ENCODE data around the gene MKNK2.

DNA sequence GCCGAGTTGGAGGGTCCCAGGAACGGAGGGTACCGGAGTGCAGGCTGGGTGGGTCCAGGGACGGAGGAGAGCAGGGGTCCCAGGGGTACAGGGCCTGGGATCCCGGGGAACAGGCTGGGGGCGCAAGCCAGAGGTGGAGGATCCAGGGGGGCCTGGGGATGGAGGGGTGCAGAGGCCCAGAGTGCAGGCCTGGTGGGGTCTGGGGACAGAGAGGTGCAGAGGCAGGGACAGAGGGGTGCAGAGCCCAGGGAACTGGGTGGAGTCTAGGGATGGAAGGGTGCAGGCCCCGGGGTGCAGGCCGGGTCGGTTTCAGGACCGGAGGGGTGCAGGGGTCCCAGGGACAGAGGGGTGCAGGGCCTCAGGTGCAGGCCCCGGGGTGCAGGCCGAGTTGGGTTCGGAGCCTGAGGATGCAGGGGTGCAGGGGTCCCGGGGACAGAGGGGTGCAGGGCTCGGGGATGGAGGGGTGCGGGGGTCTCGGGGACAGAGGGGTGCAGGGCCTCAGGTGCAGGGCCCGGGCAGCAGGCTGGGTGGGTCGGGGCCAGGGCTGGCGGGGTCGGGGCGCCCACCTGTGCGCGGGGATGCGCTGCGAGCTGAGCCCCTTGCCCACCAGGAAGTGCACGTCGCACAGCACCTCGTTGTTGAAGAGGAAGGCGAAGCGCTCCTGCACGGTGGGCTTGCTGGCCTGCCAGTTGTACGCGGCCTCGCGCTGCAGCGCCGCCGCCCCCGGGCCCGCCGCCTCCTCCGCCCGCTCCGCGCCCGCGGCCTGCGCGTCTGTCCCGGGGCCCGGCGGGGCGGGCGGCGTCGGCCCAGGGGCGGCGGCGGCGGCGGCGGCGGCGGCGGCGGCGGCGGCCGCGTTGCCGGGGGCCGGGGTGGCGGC is 36.1 kb downstream of the MKNK2 start:
- TF ChIP-seq SMC3 (conservative IDR thresholded peaks at IDR 0.05; ENCODE audit: poor library complexity) (no peak), MXI1 (conservative IDR thresholded peaks at IDR 0.05; ENCODE audit: poor library complexity, severe bottlenecking) (no peak), POLR2AphosphoS5 (IDR thresholded peaks at IDR 0.05) (no peak), EP300 (conservative IDR thresholded peaks at IDR 0.05; ENCODE audit: poor library complexity, severe bottlenecking) (no peak)
- TF ChIP-seq, protein P1, sequence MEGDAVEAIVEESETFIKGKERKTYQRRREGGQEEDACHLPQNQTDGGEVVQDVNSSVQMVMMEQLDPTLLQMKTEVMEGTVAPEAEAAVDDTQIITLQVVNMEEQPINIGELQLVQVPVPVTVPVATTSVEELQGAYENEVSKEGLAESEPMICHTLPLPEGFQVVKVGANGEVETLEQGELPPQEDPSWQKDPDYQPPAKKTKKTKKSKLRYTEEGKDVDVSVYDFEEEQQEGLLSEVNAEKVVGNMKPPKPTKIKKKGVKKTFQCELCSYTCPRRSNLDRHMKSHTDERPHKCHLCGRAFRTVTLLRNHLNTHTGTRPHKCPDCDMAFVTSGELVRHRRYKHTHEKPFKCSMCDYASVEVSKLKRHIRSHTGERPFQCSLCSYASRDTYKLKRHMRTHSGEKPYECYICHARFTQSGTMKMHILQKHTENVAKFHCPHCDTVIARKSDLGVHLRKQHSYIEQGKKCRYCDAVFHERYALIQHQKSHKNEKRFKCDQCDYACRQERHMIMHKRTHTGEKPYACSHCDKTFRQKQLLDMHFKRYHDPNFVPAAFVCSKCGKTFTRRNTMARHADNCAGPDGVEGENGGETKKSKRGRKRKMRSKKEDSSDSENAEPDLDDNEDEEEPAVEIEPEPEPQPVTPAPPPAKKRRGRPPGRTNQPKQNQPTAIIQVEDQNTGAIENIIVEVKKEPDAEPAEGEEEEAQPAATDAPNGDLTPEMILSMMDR (IDR thresholded peaks at IDR 0.05; ENCODE audit: poor library complexity, severe bottlenecking) = no peak
